Loucy (cell line): ENCODE data around the gene PCGF2.

ENCODE experiments used
- H2AFZ ChIP-seq: fragments of 200-600 bp; sonication (generic); 2 replicates; pipeline ENCODE4 v1.6.0; 2016; ENCODE audit warnings: antibody characterized with exemption, mild to moderate bottlenecking, low read length, moderate library complexity
- H3F3A ChIP-seq: fragments of 200-600 bp; 2 replicates; pipeline ENCODE4 v1.6.0; 2016; ENCODE audit warnings: antibody characterized with exemption, low read depth, mild to moderate bottlenecking
- H3K27me3 ChIP-seq: fragments of 200-600 bp; sonication (generic); 2 replicates; pipeline ENCODE4 v1.6.1; 2014; ENCODE audit warnings: low read length, mild to moderate bottlenecking; ENCODE audit not compliant: insufficient read depth, poor library complexity, severe bottlenecking
- H3K36me3 ChIP-seq: fragments of 200-600 bp; sonication (generic); 2 replicates; pipeline ENCODE4 v1.6.1; 2016; ENCODE audit warnings: low read length; ENCODE audit not compliant: insufficient read depth
- H3K4me1 ChIP-seq: fragments of 200-600 bp; sonication (generic); 2 replicates; pipeline ENCODE4 v1.5.1; 2014; ENCODE audit warnings: low read length, mild to moderate bottlenecking; ENCODE audit not compliant: insufficient read depth, poor library complexity, severe bottlenecking
- H3K4me2 ChIP-seq: fragments of 200-600 bp; sonication (generic); 2 replicates; pipeline ENCODE4 v1.6.0; 2014; ENCODE audit warnings: antibody characterized with exemption, low read length, low read depth, mild to moderate bottlenecking; ENCODE audit not compliant: poor library complexity, severe bottlenecking
- H3K4me3 ChIP-seq: fragments of 200-600 bp; sonication (generic); 2 replicates; pipeline ENCODE4 v1.5.1; 2014; ENCODE audit warnings: low read length, mild to moderate bottlenecking, mixed read lengths; ENCODE audit not compliant: poor library complexity, severe bottlenecking
- H3K79me2 ChIP-seq: fragments of 200-600 bp; sonication (generic); 2 replicates; pipeline ENCODE4 v1.6.1; 2014; ENCODE audit warnings: low read length; ENCODE audit not compliant: insufficient read depth
- H3K9ac ChIP-seq: fragments of 200-600 bp; sonication (generic); 2 replicates; pipeline ENCODE4 v1.6.0; 2014; ENCODE audit warnings: mild to moderate bottlenecking, low read depth, low read length, moderate library complexity; ENCODE audit not compliant: poor library complexity, severe bottlenecking
- H3K9me2 ChIP-seq: fragments of 200-600 bp; sonication (generic); replicated peaks from 2 replicates; pipeline ENCODE4 v1.6.1; 2016; ENCODE audit warnings: low read depth, low read length, mixed read lengths
- H3K9me3 ChIP-seq: fragments of 200-600 bp; sonication (generic); 2 replicates; pipeline ENCODE4 v1.6.1; 2014; ENCODE audit warnings: mild to moderate bottlenecking, antibody characterized with exemption, low read length, low read depth; ENCODE audit not compliant: insufficient read depth
- H4K20me1 ChIP-seq: fragments of 200-600 bp; sonication (generic); 2 replicates; pipeline ENCODE4 v1.6.0; 2014; ENCODE audit warnings: antibody characterized with exemption, low read length, mild to moderate bottlenecking; ENCODE audit not compliant: insufficient read depth, poor library complexity, severe bottlenecking
- EZH2phosphoT487 ChIP-seq: fragments of 200-600 bp; IDR thresholded peaks from 2 replicates; pipeline ENCODE4 v1.6.1; 2018; ENCODE audit warnings: antibody characterized with exemption, mild to moderate bottlenecking, moderate library complexity, borderline replicate concordance
- TF ChIP-seq, protein P1 (sequence below): fragments of 200-600 bp; sonication (generic); conservative IDR thresholded peaks from 2 replicates; pipeline ENCODE4 v1.5.1; 2014; ENCODE audit warnings: mild to moderate bottlenecking, antibody characterized with exemption, low read length

Gene PCGF2

DNA sequence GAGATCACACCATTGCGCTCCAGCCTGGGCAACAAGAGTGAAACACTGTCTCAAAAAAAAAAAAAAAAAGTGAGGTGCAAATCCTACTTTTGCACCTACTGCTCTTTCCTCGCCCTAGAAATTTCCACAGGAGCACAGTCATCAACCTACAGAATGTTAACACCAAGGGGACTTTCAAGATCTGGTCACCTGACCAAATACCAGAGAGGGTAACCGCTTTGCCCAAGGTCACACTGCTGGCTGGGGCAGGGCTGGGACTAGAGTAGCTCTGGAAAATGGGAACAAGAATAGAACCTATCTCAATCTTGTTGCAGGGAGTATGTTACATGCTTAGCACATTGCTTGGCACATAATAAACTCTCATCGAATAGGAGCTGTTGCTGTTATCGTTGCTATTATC lies 49.4 kb downstream of the PCGF2 start:
- H3K4me1 ChIP-seq, result peaks cover 21% of the 10 kb centered on the region

DNA sequence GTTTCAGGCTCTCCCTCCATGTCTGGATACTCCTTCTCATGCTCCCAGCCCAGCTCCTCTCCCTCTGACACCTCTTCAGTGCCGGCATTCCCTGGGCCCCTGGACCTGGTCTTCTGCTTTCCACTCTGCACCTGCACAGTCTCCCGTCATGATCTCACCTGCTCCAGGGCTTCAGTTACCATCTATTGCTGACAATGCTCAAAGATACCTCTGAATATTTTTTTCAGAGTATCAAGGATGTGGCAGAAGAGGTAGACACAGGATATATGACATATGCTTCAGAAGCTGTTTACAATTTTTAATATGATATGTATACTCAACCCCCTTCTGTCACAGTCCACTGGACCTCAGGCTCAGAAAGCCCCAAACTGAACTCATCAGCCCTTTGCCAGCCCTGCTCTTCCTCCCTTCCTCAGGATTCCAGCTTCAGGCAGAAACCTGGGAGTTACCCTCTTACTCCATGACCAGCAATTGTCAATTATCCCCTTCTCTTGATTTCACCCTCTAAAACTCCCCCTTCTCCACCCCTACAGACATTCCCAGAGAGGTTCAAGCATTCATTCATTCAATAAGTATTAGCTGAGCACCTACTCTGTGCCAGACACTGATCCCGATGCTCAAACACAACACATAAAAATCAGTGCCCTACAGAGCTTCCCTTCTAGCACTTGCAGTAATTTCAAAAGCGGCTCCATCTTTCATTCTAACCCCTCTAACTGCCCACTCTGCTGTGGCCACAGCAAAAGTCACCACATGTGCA lies 50.9 kb downstream of the PCGF2 start:
- peaks cover 12% of the 10 kb centered on the region for H3K4me1 ChIP-seq
- H3F3A ChIP-seq, result peaks cover 2% of the 10 kb centered on the region; the same call in 1 of the 2 replicates
- no peaks in the 10 kb centered on the region for H3K27me3 ChIP-seq
- no peak overlapping the region for H3K4me2 ChIP-seq
- H3K9ac ChIP-seq, result no peak overlapping the region
- H4K20me1 ChIP-seq, result no peaks in the 10 kb centered on the region
- no peaks in the 10 kb centered on the region for H3K36me3 ChIP-seq
- H3K79me2 ChIP-seq, result no peaks in the 10 kb centered on the region
- H3K9me3 ChIP-seq, result no peaks in the 10 kb centered on the region
- no peaks in the 10 kb centered on the region for H3K9me2 ChIP-seq
- TF ChIP-seq, protein P1, sequence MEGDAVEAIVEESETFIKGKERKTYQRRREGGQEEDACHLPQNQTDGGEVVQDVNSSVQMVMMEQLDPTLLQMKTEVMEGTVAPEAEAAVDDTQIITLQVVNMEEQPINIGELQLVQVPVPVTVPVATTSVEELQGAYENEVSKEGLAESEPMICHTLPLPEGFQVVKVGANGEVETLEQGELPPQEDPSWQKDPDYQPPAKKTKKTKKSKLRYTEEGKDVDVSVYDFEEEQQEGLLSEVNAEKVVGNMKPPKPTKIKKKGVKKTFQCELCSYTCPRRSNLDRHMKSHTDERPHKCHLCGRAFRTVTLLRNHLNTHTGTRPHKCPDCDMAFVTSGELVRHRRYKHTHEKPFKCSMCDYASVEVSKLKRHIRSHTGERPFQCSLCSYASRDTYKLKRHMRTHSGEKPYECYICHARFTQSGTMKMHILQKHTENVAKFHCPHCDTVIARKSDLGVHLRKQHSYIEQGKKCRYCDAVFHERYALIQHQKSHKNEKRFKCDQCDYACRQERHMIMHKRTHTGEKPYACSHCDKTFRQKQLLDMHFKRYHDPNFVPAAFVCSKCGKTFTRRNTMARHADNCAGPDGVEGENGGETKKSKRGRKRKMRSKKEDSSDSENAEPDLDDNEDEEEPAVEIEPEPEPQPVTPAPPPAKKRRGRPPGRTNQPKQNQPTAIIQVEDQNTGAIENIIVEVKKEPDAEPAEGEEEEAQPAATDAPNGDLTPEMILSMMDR, result no peak
- no peak for TF ChIP-seq EZH2phosphoT487
- H3K4me3 ChIP-seq, result no peak overlapping the region
- no peak overlapping the region for H2AFZ ChIP-seq

More for the DNA sequence above, 49.4 kb downstream of the PCGF2 start:
- Histone ChIP-seq H2AFZ (no peak overlapping the region), H3K36me3 (no peaks in the 10 kb centered on the region), H3K9me2 (no peaks in the 10 kb centered on the region), H3K9me3 (no peaks in the 10 kb centered on the region), H4K20me1 (no peaks in the 10 kb centered on the region), H3K79me2 (peaks cover 10% of the 10 kb centered on the region; the same call in 1 of the 2 replicates), H3F3A (peaks cover 7% of the 10 kb centered on the region), H3K4me3 (no peak overlapping the region), H3K4me2 (no peak overlapping the region), H3K9ac (no peak overlapping the region), H3K27me3 (no peaks in the 10 kb centered on the region)
- TF ChIP-seq EZH2phosphoT487, result no peak
- TF ChIP-seq, protein P1, result no peak

DNA sequence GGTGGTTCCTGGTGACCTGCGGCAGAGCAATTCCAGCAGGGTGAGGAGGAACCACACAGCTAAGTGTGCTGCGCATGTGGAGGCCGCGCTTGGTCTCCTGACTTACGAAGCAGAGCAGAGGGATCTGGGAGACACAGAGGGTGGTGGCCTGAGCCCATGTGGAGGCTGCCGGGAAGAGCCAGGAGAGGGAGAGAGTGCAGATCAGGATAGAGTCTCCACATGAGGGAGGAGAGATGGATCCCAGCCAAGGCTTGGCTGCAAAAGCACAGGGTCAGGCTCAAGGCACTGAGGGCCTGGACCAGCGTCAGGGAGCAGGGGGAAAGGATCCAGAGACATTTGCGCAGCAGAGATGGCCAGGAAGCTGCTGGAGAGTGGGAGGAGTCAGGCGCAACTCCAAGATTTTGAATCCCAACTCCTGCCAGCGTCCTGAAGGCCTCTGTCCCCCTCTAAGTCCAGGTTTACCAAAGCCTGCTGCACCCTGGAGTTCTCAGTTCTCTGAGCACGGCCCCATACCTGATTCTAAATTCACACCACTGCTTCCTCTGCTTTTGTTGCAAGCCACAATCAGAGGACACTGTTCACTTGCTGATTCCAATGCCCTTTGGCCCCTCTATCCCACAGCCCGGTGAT lies 54.3 kb downstream of the PCGF2 start:
- TF ChIP-seq, protein P1, result no peak
- TF ChIP-seq EZH2phosphoT487, result no peak
- no peaks in the 10 kb centered on the region for H3K9me2 ChIP-seq
- H3K79me2 ChIP-seq, result no peaks in the 10 kb centered on the region
- H3K36me3 ChIP-seq, result no peaks in the 10 kb centered on the region
- no peaks in the 10 kb centered on the region for H3F3A ChIP-seq
- H3K9me3 ChIP-seq, result no peaks in the 10 kb centered on the region
- H3K27me3 ChIP-seq, result no peaks in the 10 kb centered on the region
- no peaks in the 10 kb centered on the region for H4K20me1 ChIP-seq
- H2AFZ ChIP-seq, result no peak overlapping the region
- no peak overlapping the region for H3K4me3 ChIP-seq
- H3K4me2 ChIP-seq, result no peak overlapping the region
- H3K4me1 ChIP-seq, result peaks cover 3% of the 10 kb centered on the region
- no peak overlapping the region for H3K9ac ChIP-seq
